H1 (cell line): Measurements from ENCODE around the gene CLEC1B. TPM values are rescaled to one million over a fixed set of nuclear protein-coding genes. Genes with fewer than 3 reads are reported as not detected.

Source experiments
- ATF2 ChIP-seq: IDR thresholded peaks from 2 replicates; pipeline ENCODE4 v1.6.1; 2012; ENCODE audit warnings: low read length, inconsistent platforms
- BCL11A ChIP-seq, 2 experiments: IDR thresholded peaks; one replicate each; pipeline ENCODE4 v1.6.1; 2011; ENCODE audit warnings: low read depth in 2 of 2, low read length in 2 of 2, mild to moderate bottlenecking in 2 of 2
- CHD1 ChIP-seq: IDR thresholded peaks from 2 replicates; pipeline ENCODE4 v1.6.1; 2012; ENCODE audit warnings: low read depth, low read length, improper control_type of control experiment
- NANOG ChIP-seq: IDR thresholded peaks from 2 replicates; pipeline ENCODE4 v1.6.1; 2011; ENCODE audit warnings: low read length, low read depth, mild to moderate bottlenecking, inconsistent platforms; ENCODE audit not compliant: insufficient read depth, poor library complexity, severe bottlenecking
- SP4 ChIP-seq: IDR thresholded peaks from 2 replicates; pipeline ENCODE4 v1.6.1; 2012; ENCODE audit warnings: low read length, inconsistent platforms
- polyA plus RNA-seq, 7 experiments: library from polyadenylated mRNA; depleted of rRNA in 3 of 7; stranded (reverse) in 5 of 7; unstranded in 2 of 7; fragments of >200 nt in 5 of 7; fragments of 200-250 nt in 2 of 7; gene quantifications; 1 replicate in 5 of 7; 2 replicates in 1 of 7; 4 replicates in 1 of 7; pipeline versions ENCODE4 v1.2.1 to v1.2.3, GENCODE V29; 2011 to 2013; ENCODE audit warnings: missing spikeins in 2 of 7, mixed read lengths in 2 of 7
- total RNA-seq: library from RNA; stranded (reverse); fragmentation: NEBNext Ultra II Directional; extraction: Animal tissue kit (Norgen Biotek cat#: 25700); gene quantifications from 2 replicates; pipeline ENCODE4 v1.2.1, GENCODE V29; 2021

Gene CLEC1B
- total and polyA plus RNA-seq, 2 of the 8 experiments (the other 6 are each of a cell fraction or from before 2014, with no cell fraction given): not detected

GRCh38 chr12:10001171-10001776 lies 2.4 kb upstream of the CLEC1B start (continued):
- TF ChIP-seq ATF2 (no peak), BCL11A (IDR thresholded peaks at IDR 0.05; ENCODE audit: low read depth in 2 of 2, low read length in 2 of 2) (no peak), SP4 (no peak), CHD1 (no peak), NANOG (no peak)
